GM21717 (cell line): ENCODE results near the gene NECAB3.

ENCODE experiments used
- ATAC-seq: cut with Tn5 transposase; IDR thresholded peaks from one replicate; pipeline ENCODE4 v1.9.1; 2021; ENCODE audit warnings: mild to moderate bottlenecking, moderate library complexity; ENCODE audit not compliant: unreplicated experiment

Gene NECAB3

DNA sequence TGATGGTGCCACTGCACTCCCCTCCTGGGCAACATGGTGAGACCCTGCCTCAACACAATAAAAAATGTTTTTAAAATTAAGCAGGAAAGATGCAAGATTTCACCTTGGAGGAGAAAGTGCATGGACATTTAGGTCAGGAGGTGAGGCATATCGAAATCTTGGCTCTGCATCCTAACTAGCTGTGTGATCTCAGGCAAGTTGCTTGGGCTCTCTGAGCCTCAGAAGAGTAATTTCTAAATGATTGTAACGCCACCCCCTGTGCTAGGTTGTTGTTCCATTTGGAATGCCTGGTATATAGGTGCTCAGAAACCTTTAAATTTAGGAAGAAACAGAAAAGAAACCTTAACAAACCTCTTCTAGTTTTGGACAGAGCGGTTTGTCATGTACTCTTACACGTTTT, 48.0 kb downstream of the NECAB3 start:
- ATAC-seq = no peak

DNA sequence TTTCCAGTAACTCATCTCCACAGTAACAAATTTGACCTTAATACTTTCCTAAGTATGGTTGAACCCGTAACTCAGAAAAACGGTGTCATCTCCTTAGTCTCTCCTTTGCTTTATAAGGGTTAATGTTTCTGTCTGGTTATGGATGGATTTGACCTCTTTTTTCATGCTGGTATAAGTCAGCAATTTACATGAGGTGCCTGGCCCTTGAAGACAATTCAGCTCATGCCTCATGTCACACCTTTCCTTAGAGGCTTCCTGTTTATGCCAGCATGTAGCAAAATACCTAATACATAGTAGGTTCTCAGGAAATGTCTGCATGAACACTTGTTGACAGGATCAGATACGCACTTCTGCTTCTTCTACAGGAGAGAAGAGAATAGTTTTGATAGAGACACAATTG, 49.8 kb downstream of the NECAB3 start:
- ATAC-seq = no peak

DNA sequence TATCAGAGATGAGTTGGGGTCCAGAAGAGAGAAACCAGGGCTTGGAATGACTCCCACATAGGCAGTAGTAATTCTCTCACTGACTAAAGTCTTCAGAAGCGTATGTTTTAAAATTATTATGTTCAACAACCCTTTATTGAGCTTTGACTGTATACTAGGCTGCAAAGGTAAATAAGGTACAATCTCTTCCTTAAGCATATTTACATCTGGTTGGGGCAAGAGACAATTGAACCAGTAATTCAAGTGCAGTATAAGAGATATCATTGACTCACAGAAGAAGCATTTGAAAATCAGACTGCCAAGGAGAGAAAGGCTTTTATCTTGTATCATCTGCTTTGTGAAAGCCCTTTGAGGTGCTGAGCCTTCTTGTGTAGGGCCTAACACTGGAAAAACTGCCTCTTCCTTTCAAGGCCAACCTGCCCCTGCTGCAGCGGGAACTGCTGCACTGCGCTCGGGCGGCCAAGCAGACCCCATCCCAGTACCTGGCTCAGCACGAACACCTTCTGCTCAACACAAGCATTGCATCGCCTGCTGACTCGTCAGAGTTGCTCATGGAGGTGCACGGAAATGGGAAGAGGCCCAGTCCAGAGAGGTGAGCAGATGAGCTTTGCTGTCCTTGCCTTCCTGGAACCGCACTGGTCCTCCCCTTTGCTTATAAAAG, 51.4 kb downstream of the NECAB3 start:
- ATAC-seq = no peak

DNA sequence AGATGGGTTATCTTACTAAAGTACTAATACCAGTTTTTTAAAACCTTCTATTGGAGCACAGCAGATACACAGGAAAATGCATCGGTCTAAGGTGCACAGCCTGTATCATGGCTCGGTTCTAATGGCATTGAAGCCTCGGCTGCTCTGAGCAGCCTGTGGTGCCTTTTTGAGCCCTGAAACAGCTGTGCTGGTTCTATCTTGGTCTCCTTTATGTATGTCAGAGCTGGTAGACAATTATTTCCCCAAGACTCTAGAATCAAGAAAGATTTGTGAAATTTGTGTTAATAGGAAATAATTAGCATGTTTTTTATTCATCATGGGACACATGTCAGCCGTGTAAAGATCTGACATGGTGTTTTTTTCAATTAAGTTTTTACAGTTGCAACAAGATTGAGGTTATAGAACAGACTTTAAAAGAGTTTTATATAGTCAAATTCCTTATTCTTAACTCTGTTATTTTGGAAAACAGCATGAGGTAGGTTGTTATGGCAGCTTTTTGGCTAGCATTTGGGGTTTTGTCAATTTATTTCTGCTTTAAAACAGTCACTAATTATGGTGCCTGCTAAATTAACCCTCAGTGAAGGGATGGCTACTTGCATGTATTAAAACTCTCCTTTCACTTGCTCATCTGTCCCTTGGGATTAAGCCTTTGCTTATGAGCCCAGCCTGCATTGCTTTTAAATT, 52.4 kb downstream of the NECAB3 start:
- ATAC-seq = no peak

DNA sequence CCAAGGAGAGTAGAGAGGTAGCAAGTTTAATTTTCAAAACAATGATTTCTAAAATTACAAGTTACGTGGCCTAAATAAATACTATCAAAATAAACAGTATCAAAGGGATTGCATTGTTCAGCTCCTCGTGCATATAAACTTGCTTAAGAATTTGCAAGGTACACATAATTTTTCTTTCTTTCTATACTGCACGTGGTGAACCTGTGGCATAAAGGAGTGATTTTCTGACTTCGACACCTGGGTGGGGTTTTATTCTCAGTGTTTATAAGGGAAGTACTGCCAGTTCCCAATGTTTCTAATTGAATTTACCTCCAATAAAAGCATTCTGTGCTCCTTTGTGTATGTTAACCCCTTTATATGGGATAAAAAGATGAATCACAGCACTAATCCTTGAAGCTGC, 62.2 kb downstream of the NECAB3 start:
- ATAC-seq = no peak

GRCh38 chr20:33611106-33611505, 63.1 kb downstream of the NECAB3 start:
- no peak for ATAC-seq

- ATAC-seq = no peak
Measured at GRCh38 chr20:33609504-33609903, 64.7 kb downstream of the NECAB3 start.
